Smooth muscle cell (in vitro differentiated cells): ENCODE results near the gene SPNS2. TPM values are rescaled to one million over a fixed set of nuclear protein-coding genes. Genes with fewer than 3 reads are reported as not detected.

Source experiments
- DNase-seq: peaks from one replicate; lab custom pipeline; 2025; ENCODE audit not compliant: unreplicated experiment; lab: John Stamatoyannopoulos, UW
- H2AFZ ChIP-seq: fragments of 200-600 bp; sonication (generic); 2 replicates; pipeline ENCODE4 v1.6.0; 2016; ENCODE audit warnings: antibody characterized with exemption, low read depth, mild to moderate bottlenecking
- H3F3A ChIP-seq: fragments of 200-600 bp; sonication (generic); 2 replicates; pipeline ENCODE4 v1.6.0; 2017; ENCODE audit warnings: antibody characterized with exemption, low read depth
- H3K27ac ChIP-seq: fragments of 200-600 bp; sonication (generic); 2 replicates; pipeline ENCODE4 v1.5.1; 2016; ENCODE audit warnings: low read depth, mild to moderate bottlenecking
- H3K27me3 ChIP-seq: fragments of 200-600 bp; sonication (generic); 2 replicates; pipeline ENCODE4 v1.6.1; 2016; ENCODE audit warnings: low read depth, mild to moderate bottlenecking
- H3K36me3 ChIP-seq: fragments of 200-600 bp; sonication (generic); 2 replicates; pipeline ENCODE4 v1.5.1; 2016; ENCODE audit warnings: low read depth
- H3K4me1 ChIP-seq: fragments of 200-600 bp; sonication (generic); 2 replicates; pipeline ENCODE4 v1.5.1; 2016; ENCODE audit warnings: low read depth
- H3K4me2 ChIP-seq: fragments of 200-600 bp; sonication (generic); 2 replicates; pipeline ENCODE4 v1.6.0; 2016; ENCODE audit warnings: mild to moderate bottlenecking
- H3K4me3 ChIP-seq: fragments of 200-600 bp; sonication (generic); 2 replicates; pipeline ENCODE4 v1.5.1; 2016; ENCODE audit warnings: mild to moderate bottlenecking
- H3K79me2 ChIP-seq: fragments of 200-600 bp; sonication (generic); 2 replicates; pipeline ENCODE4 v1.6.0; 2016; ENCODE audit warnings: low read depth, mild to moderate bottlenecking
- H3K9ac ChIP-seq: fragments of 200-600 bp; sonication (generic); 2 replicates; pipeline ENCODE4 v1.6.0; 2016; ENCODE audit warnings: low read depth
- H3K9me3 ChIP-seq: fragments of 200-600 bp; sonication (generic); replicated peaks from 2 replicates; pipeline ENCODE4 v1.5.1; 2016; ENCODE audit warnings: low read depth
- H4K20me1 ChIP-seq: fragments of 200-600 bp; sonication (generic); 2 replicates; pipeline ENCODE4 v1.6.0; 2016; ENCODE audit warnings: low read depth
- CTCF ChIP-seq: fragments of 200-600 bp; sonication (generic); IDR thresholded peaks from 2 replicates; pipeline ENCODE4 v1.5.1; 2017; ENCODE audit warnings: borderline replicate concordance, mild to moderate bottlenecking, antibody characterized with exemption; ENCODE audit not compliant: insufficient read depth, poor library complexity, severe bottlenecking
- WGBS: methylation state at CpG from one replicate; pipeline ENCODE4 v1.1.7; 2016; ENCODE audit warnings: low lambda C conversion rate; 5-methylcytosine and 5-hydroxymethylcytosine counted together
- polyA plus RNA-seq: library from polyadenylated mRNA; unstranded; fragments of >200 nt; fragmentation: Nextera tagmentation; extraction: Ambion mirVana; gene quantifications from 2 replicates; pipeline ENCODE4 v1.2.1, GENCODE V29; 2016
- total RNA-seq: library from RNA; depleted of rRNA; stranded (reverse); fragments of >200 nt; gene quantifications from 2 replicates; pipeline ENCODE4 v1.2.3, GENCODE V29; 2014

SPNS2 gene
- total and polyA plus RNA-seq, 2 experiments from 2014 or later: 5.1 to 16.5 TPM

GRCh38 chr17:4540687-4541327 is 42.1 kb downstream of the SPNS2 start:
- no peak for TF ChIP-seq CTCF
- Histone ChIP-seq H3K4me1 (peaks cover 4% of the 10 kb centered on the region), H3K4me2 (no peak overlapping the region), H3K4me3 (no peak overlapping the region), H3K9ac (no peak overlapping the region), H2AFZ (no peak overlapping the region), H3K36me3 (no peaks in the 10 kb centered on the region), H4K20me1 (peaks cover 3% of the 10 kb centered on the region), H3K9me3 (no peaks in the 10 kb centered on the region), H3K79me2 (no peaks in the 10 kb centered on the region), H3K27ac (no peak overlapping the region), H3F3A (no peaks in the 10 kb centered on the region), H3K27me3 (no peaks in the 10 kb centered on the region)
- no peak for DNase-seq
- WGBS: 96% methylated on average over 15 of the region's 15 CpGs

GRCh38 chr17:4541328-4542002 is 42.8 kb downstream of the SPNS2 start:
- no peak for DNase-seq
- Histone ChIP-seq H3K27ac (no peak overlapping the region), H3K4me3 (no peak overlapping the region), H3K27me3 (no peaks in the 10 kb centered on the region), H3K9ac (no peak overlapping the region), H3K4me2 (no peak overlapping the region), H3F3A (no peaks in the 10 kb centered on the region), H3K4me1 (peaks cover 4% of the 10 kb centered on the region), H3K9me3 (no peaks in the 10 kb centered on the region), H3K79me2 (no peaks in the 10 kb centered on the region), H2AFZ (no peak overlapping the region), H3K36me3 (no peaks in the 10 kb centered on the region), H4K20me1 (peaks cover 3% of the 10 kb centered on the region)
- 97% methylated on average over 29 of the region's 29 CpGs for WGBS
- no peak for TF ChIP-seq CTCF

DNA sequence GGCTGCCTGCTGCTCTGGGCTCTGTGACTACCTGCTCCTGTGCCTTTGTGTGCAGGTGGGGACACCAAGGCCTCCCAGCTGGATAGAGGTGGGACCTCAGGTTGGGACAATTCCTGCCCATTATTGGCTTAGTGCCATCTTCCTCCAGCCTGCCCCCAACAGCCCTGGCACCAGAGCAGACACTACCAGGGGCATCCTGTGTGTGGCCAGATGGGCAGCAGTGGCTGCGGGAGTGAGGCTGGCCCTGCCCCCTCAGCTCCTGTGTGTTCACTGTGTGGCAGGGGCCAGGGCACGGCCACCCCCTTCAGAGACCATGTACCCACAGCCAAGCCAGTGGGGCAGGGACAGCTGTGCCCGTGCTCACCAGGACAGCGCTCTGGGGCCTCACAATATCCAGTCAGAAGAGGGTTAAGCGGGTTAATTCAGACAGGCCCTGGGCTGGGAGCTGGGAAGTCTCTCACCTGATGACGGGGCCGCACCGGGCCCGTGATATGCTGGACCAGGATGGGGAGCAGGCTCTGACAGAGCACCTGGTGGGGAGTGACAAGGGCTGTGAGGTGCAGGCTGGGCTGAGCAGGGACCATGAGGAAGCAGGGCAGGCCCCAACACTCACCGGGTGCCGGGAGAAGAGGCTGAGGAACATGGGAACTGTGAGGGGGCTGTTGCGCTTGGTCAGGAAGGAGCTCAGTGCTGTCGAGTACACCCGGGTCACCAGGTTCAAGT is 43.5 kb downstream of the SPNS2 start:
- DNase-seq: no peak

More for the DNA sequence above, 43.5 kb downstream of the SPNS2 start:
- Histone ChIP-seq H3K9me3 (no peaks in the 10 kb centered on the region), H3K4me3 (no peak overlapping the region), H3K36me3 (no peaks in the 10 kb centered on the region), H4K20me1 (peaks cover 3% of the 10 kb centered on the region), H2AFZ (no peak overlapping the region), H3F3A (no peaks in the 10 kb centered on the region), H3K4me2 (no peak overlapping the region), H3K27ac (no peak overlapping the region), H3K79me2 (no peaks in the 10 kb centered on the region), H3K27me3 (no peaks in the 10 kb centered on the region), H3K4me1 (no peaks in the 10 kb centered on the region), H3K9ac (no peak overlapping the region)
- WGBS: 97% methylated on average over 12 of the region's 14 CpGs
- TF ChIP-seq CTCF: no peak
